ENCODE results near the gene EXOC7. TPM values are rescaled to one million over a fixed set of nuclear protein-coding genes. Genes with fewer than 3 reads are reported as not detected.

EXOC7 gene
- total RNA-seq, 3 donors from 2014 or later: 91.0 to 145 (median 142) TPM

DNA sequence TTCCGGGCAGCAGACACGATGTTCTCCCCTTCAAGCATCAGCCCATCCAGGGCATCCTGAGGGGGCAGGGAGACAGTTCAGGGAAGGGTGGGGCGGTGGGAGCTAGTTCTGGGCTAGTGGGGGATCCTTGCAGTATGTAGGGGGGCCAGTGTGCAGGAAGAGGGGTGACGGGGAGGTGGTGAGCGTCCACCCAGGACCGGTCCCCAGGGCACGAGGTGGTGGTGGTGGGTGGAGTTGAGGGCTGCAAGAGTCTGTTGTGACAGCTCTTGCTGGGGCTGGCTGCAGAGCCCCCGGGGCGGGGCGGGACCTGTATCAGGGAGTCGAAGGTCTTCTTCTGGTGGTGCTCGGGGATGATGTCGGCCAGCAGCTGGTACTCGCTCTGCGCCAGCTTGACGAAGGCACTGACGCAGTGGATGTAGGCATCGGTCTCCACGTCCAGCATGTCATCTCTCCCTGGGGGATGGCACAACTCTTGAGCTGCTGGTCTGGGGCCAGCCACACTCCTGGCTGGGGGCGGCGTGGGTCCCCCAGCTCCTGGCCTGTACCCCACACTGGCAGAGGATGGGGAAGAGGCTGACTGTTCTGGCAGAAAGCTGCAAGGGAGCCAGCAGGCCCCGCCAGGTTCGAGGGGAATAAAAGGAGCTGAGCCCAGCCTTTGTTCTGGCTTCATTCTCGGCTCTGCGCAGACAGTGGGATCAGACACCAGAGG is 14.6 kb downstream of the EXOC7 start:
- H3K4me1 ChIP-seq (ENCODE audit: low read depth): no peaks in the 10 kb centered on the region
- TF ChIP-seq, protein P1, sequence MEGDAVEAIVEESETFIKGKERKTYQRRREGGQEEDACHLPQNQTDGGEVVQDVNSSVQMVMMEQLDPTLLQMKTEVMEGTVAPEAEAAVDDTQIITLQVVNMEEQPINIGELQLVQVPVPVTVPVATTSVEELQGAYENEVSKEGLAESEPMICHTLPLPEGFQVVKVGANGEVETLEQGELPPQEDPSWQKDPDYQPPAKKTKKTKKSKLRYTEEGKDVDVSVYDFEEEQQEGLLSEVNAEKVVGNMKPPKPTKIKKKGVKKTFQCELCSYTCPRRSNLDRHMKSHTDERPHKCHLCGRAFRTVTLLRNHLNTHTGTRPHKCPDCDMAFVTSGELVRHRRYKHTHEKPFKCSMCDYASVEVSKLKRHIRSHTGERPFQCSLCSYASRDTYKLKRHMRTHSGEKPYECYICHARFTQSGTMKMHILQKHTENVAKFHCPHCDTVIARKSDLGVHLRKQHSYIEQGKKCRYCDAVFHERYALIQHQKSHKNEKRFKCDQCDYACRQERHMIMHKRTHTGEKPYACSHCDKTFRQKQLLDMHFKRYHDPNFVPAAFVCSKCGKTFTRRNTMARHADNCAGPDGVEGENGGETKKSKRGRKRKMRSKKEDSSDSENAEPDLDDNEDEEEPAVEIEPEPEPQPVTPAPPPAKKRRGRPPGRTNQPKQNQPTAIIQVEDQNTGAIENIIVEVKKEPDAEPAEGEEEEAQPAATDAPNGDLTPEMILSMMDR (IDR thresholded peaks at IDR 0.05): no peak
- DNase-seq (peak in 1 of 3 donors; percentile 53), ATAC-seq (no peak)
- intact Hi-C loops (cut with DNase I, micrococcal nuclease): no loop called here
- no peaks in the 10 kb centered on the region for H3K9me3 ChIP-seq
- H3K36me3 ChIP-seq (ENCODE audit: low read depth): peaks cover 8% of the 10 kb centered on the region
- no peak overlapping the region for H3K4me3 ChIP-seq

GRCh38 chr17:76088041-76088867 is 15.3 kb downstream of the EXOC7 start:
- no peaks in the 10 kb centered on the region for H3K4me1 ChIP-seq (ENCODE audit: low read depth)
- no peak overlapping the region for H3K4me3 ChIP-seq
- intact Hi-C loops (cut with DNase I, micrococcal nuclease): no loop called here
- ATAC-seq (no peak), DNase-seq (peak in 1 of 3 donors; percentile 25)
- no peaks in the 10 kb centered on the region for H3K36me3 ChIP-seq (ENCODE audit: low read depth)
- H3K9me3 ChIP-seq: no peaks in the 10 kb centered on the region
- TF ChIP-seq, protein P1 (IDR thresholded peaks at IDR 0.05): no peak

DNA sequence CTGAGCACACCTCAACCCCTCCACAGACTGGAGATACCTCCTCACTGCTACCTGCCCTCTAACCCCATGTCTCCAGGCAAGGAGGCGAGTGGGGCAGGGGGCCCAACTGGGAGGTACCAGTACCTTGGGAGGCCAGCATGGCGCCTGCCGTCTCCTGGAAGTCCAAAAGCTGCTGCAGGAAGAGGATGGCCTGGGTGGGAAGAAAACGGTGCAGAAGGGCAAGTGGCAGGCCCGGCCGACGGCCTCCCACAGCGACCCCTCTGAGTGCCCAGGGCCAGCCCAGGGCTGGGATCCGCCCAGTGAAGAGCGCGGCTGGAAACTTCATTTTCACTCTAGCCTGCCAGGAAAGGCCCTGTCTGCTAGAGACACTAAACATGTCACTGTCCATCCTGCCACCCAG is 16.1 kb downstream of the EXOC7 start:
- DNase-seq (no peak), ATAC-seq (no peak)
- Histone ChIP-seq H3K4me1 (ENCODE audit: low read depth) (no peaks in the 10 kb centered on the region), H3K9me3 (no peaks in the 10 kb centered on the region), H3K36me3 (ENCODE audit: low read depth) (no peaks in the 10 kb centered on the region), H3K4me3 (no peak overlapping the region)
- intact Hi-C loops (cut with DNase I, micrococcal nuclease): no loop called here
- TF ChIP-seq, protein P1 (IDR thresholded peaks at IDR 0.05): no peak

DNA sequence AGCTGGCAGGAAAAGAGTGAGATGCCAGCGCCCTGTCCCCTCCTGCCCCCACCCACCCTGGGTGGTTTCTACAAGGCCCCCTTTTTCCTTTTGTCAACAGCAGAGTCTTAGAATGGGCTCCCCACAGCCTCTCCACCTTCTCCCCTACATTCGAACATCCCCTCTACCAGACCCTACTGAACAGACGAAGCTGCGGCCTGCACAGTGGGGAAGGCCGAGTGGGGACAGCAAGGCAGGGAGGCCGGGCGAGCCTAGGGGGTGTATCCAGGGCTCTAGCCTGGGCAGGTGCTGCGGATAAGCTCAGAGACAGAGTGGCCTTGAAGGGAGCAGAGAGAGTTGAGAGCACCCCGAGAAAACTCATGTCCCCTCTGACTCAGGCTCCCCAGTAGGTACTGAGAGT is 17.2 kb downstream of the EXOC7 start:
- intact Hi-C loops (cut with DNase I, micrococcal nuclease): no loop called here
- TF ChIP-seq, protein P1 (IDR thresholded peaks at IDR 0.05): no peak
- Histone ChIP-seq H3K36me3 (ENCODE audit: low read depth) (no peaks in the 10 kb centered on the region), H3K4me1 (ENCODE audit: low read depth) (no peaks in the 10 kb centered on the region), H3K9me3 (no peaks in the 10 kb centered on the region), H3K4me3 (no peak overlapping the region)
- ATAC-seq (no peak), DNase-seq (peak in 1 of 3 donors; percentile 22)

GRCh38 chr17:76085731-76086366 is 17.7 kb downstream of the EXOC7 start:
- Histone ChIP-seq H3K36me3 (ENCODE audit: low read depth) (no peaks in the 10 kb centered on the region), H3K9me3 (no peaks in the 10 kb centered on the region), H3K4me3 (no peak overlapping the region), H3K4me1 (ENCODE audit: low read depth) (no peaks in the 10 kb centered on the region)
- no peak for ATAC-seq
- intact Hi-C loops (cut with DNase I, micrococcal nuclease): no loop called here
- DNase-seq: no peak
- TF ChIP-seq, protein P1 (IDR thresholded peaks at IDR 0.05): no peak

Measured in mucosa of descending colon (tissue), 3 donors.